LNCaP clone FGC (cell line): ENCODE measurements around the gene C19orf38.

Experiments used
- DNase-seq: peaks from one replicate; pipeline ENCODE4 v3.0.0-alpha.2; 2011; ENCODE audit warnings: low read depth
- H3K4me3 ChIP-seq: 2 replicates; pipeline ENCODE4 v1.5.1; 2011; ENCODE audit warnings: mild to moderate bottlenecking, low read depth, low read length, control low read depth
- TF ChIP-seq, protein P1 (sequence below): IDR thresholded peaks from 2 replicates; pipeline ENCODE4 v1.5.1; 2012; ENCODE audit warnings: mild to moderate bottlenecking; ENCODE audit not compliant: control insufficient read depth, insufficient read depth; ENCODE audit errors: extremely low read depth

C19orf38 gene

DNA sequence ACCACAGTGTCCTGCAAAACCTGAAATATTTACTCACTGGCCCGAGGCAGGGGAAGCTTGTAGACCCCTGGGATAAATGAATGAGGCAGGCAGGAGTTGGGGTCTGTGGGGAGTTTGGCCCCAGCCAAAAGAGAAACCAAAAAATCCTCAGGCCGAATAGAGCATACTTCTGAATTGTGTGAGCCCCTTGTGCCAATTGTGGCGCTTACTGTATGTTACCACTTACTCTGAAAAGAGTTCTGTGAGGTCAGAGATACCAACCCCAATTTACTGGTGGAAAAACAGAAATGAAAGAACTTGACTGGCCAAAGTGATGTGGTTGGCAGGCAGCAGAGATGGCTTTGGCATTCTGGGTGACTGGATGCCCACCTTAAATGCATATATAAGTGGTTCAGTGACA is 30.0 kb downstream of the C19orf38 start:
- no peak for DNase-seq
- TF ChIP-seq, protein P1, sequence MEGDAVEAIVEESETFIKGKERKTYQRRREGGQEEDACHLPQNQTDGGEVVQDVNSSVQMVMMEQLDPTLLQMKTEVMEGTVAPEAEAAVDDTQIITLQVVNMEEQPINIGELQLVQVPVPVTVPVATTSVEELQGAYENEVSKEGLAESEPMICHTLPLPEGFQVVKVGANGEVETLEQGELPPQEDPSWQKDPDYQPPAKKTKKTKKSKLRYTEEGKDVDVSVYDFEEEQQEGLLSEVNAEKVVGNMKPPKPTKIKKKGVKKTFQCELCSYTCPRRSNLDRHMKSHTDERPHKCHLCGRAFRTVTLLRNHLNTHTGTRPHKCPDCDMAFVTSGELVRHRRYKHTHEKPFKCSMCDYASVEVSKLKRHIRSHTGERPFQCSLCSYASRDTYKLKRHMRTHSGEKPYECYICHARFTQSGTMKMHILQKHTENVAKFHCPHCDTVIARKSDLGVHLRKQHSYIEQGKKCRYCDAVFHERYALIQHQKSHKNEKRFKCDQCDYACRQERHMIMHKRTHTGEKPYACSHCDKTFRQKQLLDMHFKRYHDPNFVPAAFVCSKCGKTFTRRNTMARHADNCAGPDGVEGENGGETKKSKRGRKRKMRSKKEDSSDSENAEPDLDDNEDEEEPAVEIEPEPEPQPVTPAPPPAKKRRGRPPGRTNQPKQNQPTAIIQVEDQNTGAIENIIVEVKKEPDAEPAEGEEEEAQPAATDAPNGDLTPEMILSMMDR: no peak
- no peak overlapping the region for H3K4me3 ChIP-seq

DNA sequence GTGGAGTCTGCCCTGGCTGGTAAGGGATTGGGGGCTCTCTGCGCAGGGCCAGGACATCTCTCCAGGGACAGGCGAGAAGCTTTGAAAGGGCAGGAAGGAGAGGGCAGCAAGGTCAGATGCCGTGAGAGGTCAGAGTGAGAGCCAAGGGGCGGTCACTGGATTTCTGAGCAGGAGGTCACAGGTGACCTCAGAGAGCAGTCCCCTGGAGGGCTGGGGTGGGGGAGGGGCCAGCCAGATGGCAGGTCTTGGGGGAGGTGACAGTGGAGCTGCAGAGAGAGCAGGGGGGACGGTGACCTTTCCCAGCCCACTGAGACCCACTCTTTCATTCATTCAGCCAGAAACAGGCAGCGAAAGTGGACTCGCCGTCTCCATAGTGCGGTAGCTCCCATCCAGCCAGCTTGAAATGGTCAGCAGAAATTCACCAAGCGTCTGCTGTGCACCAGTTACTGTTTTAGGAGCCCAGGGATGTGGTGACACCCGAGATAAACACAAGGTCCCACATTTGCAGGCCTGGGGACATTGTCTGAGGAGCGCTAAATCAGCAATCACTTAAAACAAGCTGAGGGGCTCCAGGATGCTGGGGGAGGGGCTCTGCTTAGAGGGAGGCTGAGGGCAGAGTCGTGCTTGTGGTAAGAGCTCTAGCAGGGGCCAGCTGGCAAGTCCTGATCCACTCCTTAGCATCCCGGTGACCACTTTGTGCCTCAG is 33.3 kb downstream of the C19orf38 start:
- no peak overlapping the region for H3K4me3 ChIP-seq
- TF ChIP-seq, protein P1: no peak
- no peak for DNase-seq

DNA sequence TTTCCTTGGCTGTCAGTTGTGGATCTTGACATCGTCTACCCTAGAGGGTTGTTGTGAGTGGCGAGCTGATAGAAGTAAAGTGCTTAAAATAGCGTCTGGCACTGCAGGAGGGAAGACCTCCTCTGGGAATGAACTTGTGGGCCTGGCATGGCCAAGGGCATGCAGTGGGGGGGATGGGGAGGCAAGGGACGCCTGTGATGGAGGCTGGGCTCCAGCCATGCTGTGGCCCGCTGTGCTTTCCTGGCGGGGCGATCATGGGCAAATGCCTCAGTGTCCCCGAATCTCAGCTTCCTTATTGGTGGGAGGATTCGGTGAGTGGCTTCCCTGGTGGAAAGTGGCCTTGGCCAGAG is 33.9 kb downstream of the C19orf38 start:
- no peak for DNase-seq
- TF ChIP-seq, protein P1: no peak
- H3K4me3 ChIP-seq: no peak overlapping the region

DNA sequence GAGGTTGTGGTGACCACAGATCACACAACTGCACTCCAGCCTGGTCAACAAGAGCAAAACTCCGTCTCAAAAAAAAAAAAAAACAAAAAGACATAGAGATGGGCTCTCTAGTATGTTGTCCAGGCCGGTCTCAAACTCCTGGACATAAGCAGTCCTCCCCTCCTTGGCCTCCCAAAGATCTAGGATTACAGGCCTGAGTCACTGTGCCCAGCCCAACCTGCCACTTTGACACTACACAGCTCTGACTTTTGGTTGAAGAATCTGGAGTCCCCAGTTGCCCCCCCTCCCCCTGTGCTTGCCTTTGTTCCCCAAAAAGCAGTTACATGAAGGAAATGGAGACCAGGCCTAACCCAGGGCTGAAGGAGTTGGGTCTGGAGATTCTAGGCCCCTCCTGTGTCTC is 36.1 kb downstream of the C19orf38 start:
- TF ChIP-seq, protein P1: no peak
- no peak overlapping the region for H3K4me3 ChIP-seq
- no peak for DNase-seq

DNA sequence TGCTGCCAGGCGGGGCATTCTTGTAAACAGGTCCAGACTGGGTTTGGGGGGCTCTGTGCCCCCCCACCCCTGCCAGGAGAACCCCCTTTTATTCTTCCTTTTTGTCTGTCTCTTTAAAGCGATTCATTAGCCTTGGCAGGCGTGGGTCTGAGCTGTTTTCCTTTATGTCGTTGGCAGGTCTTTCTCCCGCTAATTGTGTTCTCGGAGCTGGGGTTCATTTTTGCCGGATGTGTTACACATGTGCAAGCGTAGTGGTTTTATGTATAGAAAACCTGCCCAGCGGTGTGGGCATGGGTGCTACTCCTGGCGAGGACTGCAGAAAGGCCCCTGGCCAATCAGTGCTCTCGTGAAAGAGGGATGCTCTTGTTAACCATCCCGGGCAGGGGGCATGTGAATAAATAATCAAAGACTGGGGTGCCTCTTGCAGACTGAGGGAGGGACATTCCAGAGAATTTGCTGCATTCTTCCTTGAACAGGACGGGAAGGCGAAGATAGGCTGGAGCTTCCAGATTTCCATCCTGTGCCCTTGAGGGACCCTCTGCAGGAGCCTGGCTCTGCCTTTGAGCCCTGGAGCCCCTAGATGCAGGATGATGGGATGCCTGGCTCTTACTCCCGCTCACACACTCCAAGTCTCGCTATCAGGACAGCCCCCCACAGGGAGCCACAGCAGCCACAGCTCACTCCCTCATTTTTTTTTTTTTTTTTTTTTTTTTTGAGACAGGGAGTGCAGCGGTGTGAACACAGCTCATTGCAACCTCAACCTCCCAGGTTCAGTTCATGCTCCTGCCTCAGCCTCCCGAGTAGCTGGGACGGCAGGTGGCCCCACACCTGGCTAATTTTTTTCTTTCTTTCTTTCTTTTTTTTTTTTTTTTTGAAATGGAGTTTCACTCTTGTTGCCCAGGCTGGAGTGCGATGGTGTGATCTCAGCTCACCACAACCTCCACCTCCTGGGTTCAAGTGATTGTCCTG is 37.3 kb downstream of the C19orf38 start:
- no peak overlapping the region for H3K4me3 ChIP-seq
- TF ChIP-seq, protein P1: no peak
- DNase-seq: no peak

DNA sequence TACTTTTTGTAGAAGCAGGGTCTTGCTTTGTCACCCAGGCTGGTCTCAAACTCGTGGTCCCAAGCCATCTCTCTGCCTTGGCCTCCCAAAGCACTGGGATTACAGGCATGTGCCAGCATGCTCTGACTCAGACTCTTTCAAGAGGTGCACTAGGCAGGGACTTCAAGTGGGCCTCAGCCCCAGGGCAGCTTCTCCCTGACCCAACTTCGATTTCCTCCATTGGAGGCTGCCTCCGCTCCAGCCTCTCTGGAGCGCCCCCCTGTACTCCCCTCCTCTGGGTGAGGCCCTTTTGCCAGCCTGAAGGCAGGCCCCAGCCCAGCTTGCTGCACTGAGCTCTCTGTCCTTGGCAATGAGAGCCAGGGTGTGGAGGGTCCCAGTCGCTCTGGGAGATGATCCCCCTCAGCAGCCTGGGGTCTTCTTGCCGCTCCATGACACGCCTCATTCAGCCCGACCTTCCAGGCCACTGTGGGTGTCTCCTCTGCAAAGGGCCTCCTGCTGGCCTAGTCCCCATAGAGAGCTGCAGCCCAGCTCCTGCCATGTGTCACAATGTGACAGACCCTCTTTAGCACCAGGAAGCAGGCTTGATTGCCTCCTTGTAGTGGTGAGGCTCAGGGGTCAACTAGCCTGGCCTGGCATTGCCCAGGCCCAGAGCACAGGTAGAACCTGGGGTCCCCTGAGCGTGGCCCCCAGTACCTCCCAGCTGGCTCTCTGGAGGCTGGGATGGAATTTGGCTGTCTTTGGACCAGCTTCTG is 39.6 kb downstream of the C19orf38 start:
- TF ChIP-seq, protein P1: no peak
- DNase-seq: no peak
- no peak overlapping the region for H3K4me3 ChIP-seq
